Measurements from ENCODE around the gene TRAF2.

Gene TRAF2

GRCh38 chr9:136886610-136887597 lies 588 bp downstream of the TRAF2 start:
- DNase-seq = peak; percentile 56

DNA sequence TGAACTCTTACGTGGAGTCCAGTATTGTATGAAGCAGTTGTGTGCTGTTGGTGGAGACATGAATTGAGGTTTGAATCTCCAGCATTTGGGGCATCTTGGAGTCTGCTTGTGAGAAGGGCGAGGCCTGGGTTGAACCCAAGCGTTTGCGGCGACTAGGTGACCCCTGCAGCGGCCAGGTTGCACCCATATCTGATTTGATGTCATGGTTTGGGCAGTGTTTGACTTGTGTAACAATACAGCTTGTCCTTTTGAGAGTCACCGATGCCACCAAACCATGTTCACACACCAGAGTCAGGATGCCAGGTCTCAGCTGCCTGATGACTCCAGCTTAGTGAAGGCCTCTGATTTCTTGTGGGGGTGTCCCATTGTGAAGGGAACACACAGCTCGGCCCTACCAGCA lies 2.1 kb downstream of the TRAF2 start:
- no peak for DNase-seq

GRCh38 chr9:136889858-136890257 lies 3.5 kb downstream of the TRAF2 start:
- DNase-seq = no peak

DNA sequence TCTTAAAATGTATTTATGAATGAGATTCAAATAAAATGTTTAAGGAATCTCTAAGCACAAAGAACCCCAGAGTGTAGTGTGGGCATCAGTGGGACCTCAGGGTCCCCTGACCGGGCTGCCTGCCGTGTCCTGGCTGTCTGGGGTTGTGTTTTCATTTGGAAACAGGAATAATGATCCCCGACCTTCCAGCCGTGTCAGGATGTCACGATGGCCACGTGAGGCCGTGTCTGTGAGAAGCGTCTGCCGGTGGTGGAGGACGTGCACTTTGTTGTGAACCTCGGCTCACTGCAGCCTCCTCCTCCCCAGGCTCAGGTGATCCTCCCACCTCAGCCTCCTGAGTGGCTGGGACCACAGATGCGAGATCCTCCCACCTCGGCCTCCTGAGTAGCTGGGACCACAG lies 4.3 kb downstream of the TRAF2 start:
- no peak for DNase-seq

GRCh38 chr9:136896027-136896426 lies 9.7 kb downstream of the TRAF2 start:
- no peak for DNase-seq

- DNase-seq = no peak
Measured at GRCh38 chr9:136898483-136899100, 12.3 kb downstream of the TRAF2 start.

GRCh38 chr9:136899196-136899595 lies 12.9 kb downstream of the TRAF2 start:
- no peak for DNase-seq

- no peak for DNase-seq
Measured at GRCh38 chr9:136900556-136900955, 14.2 kb downstream of the TRAF2 start.

DNA sequence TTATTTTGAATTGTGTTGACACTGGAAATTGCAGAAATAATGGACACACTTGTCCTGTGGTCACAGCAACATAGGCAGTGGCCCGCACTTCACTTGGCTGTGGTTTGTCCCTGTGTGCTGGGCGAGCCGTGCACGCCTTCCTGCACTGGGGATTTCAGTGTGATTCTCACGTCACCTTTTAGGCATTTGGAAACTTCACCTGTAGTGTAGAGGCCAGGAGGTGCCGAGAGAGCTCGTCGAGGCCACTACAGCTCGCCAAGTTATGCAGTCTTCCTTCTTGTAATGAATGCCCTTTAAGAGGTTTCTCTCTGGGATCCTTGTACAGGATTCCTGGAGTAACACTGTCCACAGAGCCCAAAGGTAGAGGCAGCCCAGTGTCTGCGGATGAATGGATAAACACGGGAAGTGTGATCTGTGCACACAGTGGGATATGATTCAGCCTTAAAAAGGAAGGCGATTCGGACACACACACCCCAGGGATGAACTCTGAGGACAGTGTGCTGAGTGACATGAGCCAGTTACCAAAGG lies 14.7 kb downstream of the TRAF2 start:
- DNase-seq = no peak

- DNase-seq = peak; percentile 77
Measured at GRCh38 chr9:136901516-136902258, 15.4 kb downstream of the TRAF2 start.

GRCh38 chr9:136902259-136902821 lies 16.0 kb downstream of the TRAF2 start:
- DNase-seq = peak; percentile 84

DNA sequence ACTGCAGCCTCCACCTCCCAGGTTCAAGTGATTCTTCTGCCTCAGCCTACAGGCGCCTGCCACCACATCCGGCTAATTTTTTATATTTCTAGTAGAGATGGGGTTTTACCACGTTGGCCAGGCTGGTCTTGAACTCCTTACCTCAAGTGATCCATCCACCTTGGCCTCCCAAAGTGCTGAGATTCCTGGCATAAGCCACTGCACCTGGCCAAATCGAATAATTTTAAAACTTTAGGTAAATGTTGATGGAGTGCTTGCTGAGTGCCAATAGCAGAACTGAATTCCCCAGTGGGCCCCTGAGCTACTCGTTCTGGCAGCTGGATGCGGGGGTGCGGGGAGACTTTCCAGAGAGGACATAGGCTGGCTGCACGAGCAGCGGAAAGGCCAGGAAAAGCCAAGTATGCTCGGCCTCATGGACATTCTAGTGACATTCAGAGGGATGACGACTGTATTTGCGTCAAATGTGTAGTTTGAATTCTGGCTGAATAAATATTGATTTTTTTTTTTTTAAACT lies 16.8 kb downstream of the TRAF2 start:
- DNase-seq = no peak

DNA sequence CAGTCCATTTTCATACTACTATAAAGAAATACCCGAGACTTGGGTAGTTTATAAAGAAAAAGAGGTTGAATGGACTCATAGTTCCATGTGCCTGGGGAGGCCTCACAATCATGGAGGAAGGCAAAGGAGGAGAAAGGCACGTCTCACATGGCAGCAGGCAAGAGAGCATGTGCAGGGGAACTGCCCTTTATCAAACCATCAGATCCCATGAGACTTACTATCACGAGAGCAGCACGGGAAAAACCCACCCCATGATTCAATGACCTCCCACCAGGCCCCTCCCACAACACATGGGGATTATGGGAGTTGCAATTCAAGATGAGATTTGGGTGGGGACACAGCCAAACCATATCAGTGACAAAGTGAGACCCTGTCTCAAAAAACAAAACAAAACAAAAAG lies 19.9 kb downstream of the TRAF2 start:
- no peak for DNase-seq

DNA sequence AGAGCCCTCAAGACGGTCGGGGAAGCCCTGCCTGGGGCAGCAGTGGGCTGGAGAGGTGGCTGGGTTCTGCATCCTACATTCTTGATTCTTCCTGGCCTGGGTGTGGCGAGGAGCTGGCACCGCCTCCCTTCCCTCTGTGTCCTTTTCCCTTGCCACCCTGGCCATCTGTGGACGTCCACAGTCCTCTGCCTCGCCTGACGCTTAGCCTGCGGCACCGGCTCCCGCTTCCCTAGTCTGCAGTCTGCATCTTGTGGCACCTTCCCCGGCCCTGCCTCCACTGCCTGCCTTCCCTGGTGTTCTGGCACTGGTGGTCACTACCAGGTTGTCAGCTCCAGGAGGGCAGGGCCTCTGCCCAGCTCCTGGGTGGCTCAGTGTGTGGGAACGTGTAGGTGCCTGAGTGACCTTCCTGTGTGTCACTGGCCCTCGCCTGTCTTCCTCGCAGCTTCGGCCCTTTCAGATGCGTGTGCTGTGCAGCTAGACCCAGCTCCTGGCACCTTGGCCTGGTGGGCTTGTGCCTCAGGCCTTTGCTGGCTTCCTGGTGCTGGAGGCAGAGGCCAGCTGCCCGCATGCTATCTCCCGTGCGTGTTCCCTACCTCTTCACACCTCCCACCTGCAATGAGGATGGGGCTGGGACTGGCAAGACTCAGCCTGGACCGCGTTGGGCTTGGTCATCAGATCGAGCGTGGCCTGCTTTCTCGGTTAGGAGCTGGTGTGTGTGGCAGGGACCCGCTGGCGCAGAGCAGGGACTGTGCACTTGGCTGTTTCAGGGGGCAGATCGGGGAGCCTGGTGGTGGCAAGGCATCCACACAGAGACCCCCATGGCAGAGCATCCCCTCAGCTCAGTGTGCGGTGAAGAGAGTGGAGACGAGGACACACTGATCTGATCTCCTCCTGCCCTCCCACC lies 20.9 kb downstream of the TRAF2 start:
- DNase-seq = no peak

GRCh38 chr9:136910197-136910900 lies 24.0 kb downstream of the TRAF2 start:
- no peak for DNase-seq

DNA sequence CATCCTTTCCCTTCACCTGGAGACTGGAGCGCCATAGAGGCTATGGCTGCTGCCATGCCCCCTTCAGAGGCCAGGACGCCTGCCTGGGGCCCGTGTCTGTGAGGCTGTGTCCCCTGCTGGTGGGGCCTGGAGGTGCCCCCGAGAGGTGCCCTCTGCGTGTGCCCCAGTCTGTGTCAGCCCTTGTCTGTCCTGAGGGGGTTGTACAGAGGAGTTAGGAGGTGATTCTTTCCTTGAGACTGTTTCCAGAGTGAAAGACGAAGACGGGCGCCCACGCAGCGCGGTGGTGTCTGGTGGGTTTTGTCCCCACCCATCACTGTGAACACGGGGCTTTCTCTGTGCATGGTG lies 24.6 kb downstream of the TRAF2 start:
- DNase-seq = no peak

DNA sequence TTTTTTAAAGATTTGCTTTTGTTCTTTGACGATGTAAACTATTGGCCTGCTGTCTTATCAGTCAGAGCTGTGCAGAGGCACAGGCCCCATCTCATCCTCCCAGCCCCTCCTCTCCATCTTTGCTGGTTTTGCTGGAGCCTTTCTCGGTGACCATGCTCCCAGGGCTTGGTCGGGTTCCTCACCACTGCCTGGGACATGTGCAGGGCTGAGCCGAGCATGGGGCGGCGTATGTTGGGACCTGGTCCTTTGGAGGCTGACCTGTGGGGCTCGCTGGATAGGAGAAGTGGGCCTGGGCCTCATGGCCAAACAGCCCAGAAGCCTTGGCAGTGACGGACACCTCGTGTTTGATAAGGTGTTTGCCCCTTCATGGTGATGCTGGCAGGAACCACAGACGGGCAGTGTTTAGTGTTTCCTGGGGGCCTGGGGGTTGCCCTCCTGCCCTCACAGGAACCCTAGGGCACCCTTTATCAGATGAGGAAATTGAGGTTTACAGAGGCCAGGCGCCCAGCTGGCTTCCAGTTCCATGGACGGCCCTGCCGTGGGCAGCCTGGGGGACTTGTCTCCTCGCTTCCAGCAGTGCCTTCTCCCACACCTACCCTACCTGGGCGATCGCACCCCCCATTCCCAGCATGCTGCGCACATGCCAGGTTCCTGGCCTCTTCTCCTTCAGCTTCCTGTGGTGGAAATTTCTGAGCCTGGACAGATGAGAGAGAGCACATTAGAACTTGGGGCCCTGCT lies 27.6 kb downstream of the TRAF2 start:
- no peak for DNase-seq

DNA sequence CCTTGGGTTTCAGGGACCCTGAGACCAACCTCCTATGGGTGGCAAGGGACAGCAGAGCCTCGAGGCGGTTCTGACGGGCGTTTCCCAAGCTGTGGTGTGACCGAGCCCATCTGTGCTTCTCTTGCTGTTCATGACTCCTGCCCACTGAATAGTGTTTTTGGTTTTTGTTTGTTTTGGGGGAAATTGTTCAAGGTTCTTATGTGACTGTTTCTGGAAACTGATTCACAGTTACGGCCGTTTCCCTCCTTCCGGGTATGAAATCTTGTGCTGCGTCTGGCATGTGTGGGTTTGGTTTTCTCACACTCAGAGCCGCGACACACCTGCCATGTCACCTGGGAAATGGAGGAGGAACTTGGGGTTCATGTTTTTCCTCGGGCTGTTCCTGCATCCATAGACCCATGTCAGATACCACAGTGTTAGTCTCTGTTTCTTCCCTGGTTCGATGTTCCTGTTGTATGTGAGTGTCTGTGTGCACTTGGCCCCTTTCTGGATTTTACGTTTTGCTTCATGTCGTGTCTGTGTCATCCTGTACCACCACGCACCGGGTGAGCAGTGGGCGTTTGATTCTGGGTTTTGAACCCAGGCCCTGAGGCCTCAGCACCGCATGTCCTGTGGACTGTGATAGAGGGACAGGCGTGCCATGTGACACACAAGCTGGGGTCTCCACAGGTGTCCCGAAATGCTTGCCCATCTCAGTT lies 29.5 kb downstream of the TRAF2 start:
- DNase-seq = no peak

DNA sequence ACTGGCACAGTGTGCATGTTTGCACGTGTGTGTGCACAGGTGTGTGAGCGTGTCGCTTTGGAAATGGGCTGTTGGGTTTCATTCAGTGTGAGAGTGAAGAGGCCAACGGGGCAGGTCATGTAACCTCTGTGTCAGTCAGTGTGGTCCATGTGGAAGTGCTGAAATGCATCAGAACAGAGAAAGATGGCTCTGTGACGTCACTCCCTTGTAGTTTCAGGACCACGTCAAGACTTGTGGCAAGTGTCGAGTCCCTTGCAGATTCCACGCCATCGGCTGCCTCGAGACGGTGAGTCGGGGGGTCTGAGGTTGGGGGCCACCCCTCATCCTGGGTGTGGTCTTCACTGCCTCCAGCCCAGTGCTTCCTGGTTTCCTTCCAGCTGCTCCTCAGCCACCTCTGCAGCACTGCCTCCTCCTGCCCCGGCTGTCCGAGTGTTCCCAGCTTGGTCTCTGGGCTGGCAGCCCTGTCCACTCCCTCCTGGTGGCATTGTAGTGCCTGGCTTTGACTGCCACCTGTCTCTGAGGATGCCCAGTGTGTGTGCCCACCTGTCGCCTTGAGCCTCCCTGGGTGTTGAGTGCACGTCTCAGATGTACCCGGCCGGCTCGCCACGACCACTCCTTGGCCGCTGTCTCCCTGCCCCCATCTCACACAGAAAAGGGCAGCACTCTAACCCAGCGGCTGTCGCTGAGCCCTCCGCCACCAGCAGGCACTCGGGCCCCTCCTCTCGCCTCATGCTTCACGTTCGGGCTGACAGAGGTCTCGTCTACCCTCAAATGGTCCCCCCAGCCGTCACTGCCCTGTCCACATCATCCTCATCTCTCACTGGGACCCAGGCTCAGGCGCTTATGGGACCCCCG lies 30.2 kb downstream of the TRAF2 start:
- DNase-seq = no peak
